ENCODE measurements around the gene WDR49. TPM values are rescaled to one million over a fixed set of nuclear protein-coding genes. Genes with fewer than 3 reads are reported as not detected.
"Not testable (repeated sequence)": the region's sequence is repeated elsewhere in the genome, so short reads cannot be mapped to it uniquely, and the experiment has no call there.

WDR49 gene
- total RNA-seq, 2 donors from 2014 or later: 0.42 to 0.71 TPM

DNA sequence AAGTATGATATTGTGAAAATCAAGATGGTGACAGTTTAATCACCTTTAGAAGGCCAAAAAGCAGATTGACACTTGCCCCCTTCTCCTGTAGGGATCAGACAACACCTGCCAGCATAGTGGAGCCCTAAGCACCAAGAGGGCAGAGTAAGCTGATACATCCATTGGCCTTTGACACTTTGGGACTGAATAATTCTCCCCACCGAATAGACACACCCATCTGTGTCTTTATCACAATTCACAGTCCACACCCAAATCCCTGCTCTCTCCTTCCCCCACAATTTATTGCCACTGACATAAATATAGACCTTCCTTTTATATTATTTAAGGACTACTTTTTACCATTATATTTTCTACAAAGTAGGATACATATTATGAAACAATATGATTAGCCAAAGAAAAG is 3.1 kb upstream of the WDR49 start:
- Mint-ChIP-seq H3K4me1 (no peaks in the 10 kb centered on the region), H3K27me3 (no peaks in the 10 kb centered on the region)
- no peak for ATAC-seq (replicated peaks)

DNA sequence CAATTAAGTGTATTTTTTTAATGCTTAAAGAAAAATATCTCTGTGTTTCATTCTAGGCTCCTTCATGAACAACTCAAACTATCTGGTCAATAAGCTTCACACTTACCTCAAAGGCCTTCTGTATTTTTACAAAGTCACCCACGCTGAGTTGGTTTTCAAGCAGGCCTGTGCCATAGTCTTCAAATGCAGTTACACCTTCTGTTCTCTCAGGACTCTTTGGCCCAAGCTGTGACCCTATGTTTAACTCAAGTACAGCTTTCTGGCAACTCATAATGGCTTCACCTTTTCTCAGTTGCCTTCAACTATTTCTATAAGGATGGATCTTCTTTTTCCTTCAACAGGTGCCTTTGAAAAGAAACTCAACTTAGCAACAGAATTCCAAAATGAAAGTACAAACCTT is 587 bp downstream of the WDR49 start:
- Mint-ChIP-seq H3K4me1 (no peaks in the 10 kb centered on the region), H3K27me3 (no peaks in the 10 kb centered on the region), H3K9me3 (no peaks in the 10 kb centered on the region), H3K36me3 (ENCODE audit: low read depth) (no peaks in the 10 kb centered on the region), H3K27ac (no peak overlapping the region), H3K4me3 (no peak overlapping the region)
- ATAC-seq (replicated peaks): no peak

More for the DNA sequence above, 3.1 kb upstream of the WDR49 start:
- Mint-ChIP-seq H3K9me3 (no peaks in the 10 kb centered on the region), H3K36me3 (ENCODE audit: low read depth) (no peaks in the 10 kb centered on the region), H3K4me3 (no peak overlapping the region), H3K27ac (no peak overlapping the region)

DNA sequence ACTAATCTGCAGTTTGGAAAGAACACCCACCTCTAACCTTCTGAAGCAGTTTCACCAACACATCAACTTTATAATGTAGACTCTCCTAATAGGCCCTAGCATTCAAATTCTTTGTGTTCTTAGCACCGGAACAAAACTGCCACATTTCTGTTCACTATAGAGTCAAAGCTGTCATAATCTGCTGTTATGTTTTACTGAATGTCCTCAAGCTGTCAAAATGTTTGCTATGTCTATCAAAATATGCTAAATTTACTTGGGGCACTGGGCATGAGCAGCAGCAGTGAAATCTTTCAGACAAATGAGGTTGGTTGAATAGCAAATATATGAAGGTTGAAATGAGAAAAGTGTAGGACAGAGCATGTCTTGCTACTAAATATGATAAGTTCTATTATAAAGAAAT is 1.9 kb downstream of the WDR49 start:
- no peak overlapping the region for H3K27ac Mint-ChIP-seq
- no peaks in the 10 kb centered on the region for H3K27me3 Mint-ChIP-seq
- no peak overlapping the region for H3K4me3 Mint-ChIP-seq
- no peaks in the 10 kb centered on the region for H3K9me3 Mint-ChIP-seq
- no peaks in the 10 kb centered on the region for H3K4me1 Mint-ChIP-seq
- ATAC-seq (replicated peaks): no peak
- H3K36me3 Mint-ChIP-seq (ENCODE audit: low read depth): no peaks in the 10 kb centered on the region

DNA sequence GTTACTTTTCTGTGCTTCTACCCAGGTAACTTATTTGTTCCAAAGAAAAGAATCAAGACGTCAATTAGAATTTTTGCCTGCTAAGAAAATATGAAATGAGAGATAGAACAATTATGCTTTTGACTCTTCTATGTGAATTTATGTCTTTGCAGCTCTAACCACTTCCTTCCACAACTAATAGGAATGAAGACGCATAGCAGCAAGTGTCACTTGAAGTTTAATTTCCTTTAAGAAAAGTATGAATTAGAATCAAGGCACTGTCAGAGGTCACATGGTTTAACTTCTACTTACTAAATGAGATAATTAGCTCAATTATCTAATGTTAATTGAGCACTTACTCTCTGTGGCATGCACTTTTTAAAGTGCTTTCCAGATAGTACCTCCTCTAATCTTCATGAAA is 3.3 kb downstream of the WDR49 start:
- Mint-ChIP-seq H3K36me3 (ENCODE audit: low read depth) (no peaks in the 10 kb centered on the region), H3K9me3 (peaks cover 8% of the 10 kb centered on the region), H3K27ac (no peak overlapping the region), H3K27me3 (no peaks in the 10 kb centered on the region), H3K4me1 (no peaks in the 10 kb centered on the region), H3K4me3 (no peak overlapping the region)
- ATAC-seq (replicated peaks): no peak

DNA sequence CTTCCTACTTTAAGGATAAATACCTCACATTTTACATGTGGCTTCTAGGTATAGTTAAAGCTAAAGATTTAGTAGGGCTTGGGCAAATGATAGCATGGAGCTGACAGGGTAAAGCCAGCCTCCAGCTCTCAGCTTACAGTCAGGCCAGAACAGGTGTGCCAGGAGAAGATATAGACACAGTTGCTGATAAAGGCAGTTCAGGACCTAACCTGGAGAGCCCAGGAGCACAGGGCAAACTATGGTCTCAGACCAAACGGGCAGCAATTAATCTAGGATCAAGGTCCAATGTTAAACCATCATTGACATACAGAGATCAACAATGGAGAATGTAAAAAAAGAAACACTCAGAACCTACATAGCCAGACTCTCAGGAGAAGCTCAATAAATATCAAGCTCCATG is 4.0 kb downstream of the WDR49 start:
- H3K27me3 Mint-ChIP-seq: no peaks in the 10 kb centered on the region
- ATAC-seq (replicated peaks): no peak
- H3K4me1 Mint-ChIP-seq: no peaks in the 10 kb centered on the region
- no peaks in the 10 kb centered on the region for H3K36me3 Mint-ChIP-seq (ENCODE audit: low read depth)
- H3K27ac Mint-ChIP-seq: no peak overlapping the region
- H3K9me3 Mint-ChIP-seq: peaks cover 9% of the 10 kb centered on the region
- no peak overlapping the region for H3K4me3 Mint-ChIP-seq

DNA sequence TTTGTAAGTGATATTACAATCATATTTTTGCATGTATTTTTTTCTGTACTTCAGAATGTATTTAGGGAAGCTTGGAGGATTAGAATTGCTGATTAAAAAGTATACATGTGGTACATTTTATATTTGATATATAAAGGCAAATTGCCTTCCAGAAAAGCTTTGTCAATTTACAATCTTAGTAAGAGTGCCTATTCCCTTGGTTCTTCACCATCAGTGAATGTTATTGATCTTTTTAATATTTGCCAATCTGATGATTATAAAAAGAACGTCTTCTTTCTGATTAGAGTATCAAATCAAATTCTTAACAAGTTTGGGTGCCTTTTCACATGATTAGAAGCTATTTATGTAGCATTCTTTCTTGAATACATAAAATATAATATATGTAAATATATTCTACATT is 9.1 kb downstream of the WDR49 start:
- Mint-ChIP-seq H3K27ac (no peak overlapping the region), H3K9me3 (peaks cover 17% of the 10 kb centered on the region), H3K4me1 (no peaks in the 10 kb centered on the region), H3K4me3 (no peak overlapping the region), H3K36me3 (ENCODE audit: low read depth) (no peaks in the 10 kb centered on the region), H3K27me3 (peaks cover 7% of the 10 kb centered on the region)
- ATAC-seq (replicated peaks): no peak

DNA sequence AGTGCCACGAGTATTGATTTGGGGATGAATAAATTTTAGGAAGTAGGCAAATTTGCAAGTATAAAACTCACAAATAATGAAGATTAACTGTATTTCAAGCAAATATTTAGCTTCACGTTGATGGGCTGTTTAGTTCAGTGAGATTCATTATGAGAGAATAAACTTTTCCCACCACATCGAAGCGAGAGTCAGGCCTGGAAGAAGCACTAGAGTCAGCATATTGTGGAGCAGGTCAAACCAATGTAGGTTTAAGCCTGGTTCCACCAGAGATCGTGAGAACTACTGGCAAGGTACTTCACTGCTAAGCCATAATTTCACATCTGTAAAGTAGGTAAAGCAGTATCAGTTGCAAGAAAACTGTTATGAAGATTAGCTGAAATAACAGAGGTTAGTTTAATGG is 22.3 kb downstream of the WDR49 start:
- Mint-ChIP-seq H3K27me3 (no peaks in the 10 kb centered on the region), H3K27ac (no peak overlapping the region), H3K4me3 (no peak overlapping the region), H3K9me3 (no peaks in the 10 kb centered on the region), H3K36me3 (ENCODE audit: low read depth) (no peaks in the 10 kb centered on the region), H3K4me1 (no peaks in the 10 kb centered on the region)
- ATAC-seq (replicated peaks): no peak

DNA sequence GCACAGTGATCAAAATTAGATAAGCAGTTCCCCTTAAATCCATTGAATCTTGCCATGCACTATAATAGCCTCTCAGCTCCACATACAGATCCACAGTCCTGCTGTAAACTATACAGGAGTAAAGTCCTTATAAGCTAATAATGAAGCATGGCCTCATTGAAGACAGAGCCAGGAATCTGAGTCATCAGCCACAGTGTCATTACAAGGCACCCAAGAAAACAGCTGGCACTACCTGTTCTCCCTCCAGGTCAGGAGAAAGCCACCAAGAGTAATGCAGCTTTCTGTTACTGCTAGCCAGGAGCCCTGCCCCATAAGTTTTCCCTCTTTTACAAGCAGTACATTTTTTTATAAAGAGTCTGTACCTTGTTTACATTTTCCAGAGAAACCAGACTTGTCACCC is 27.3 kb downstream of the WDR49 start:
- H3K27ac Mint-ChIP-seq: no peak overlapping the region
- H3K4me1 Mint-ChIP-seq: no peaks in the 10 kb centered on the region
- H3K27me3 Mint-ChIP-seq: no peaks in the 10 kb centered on the region
- H3K4me3 Mint-ChIP-seq: no peak overlapping the region
- H3K9me3 Mint-ChIP-seq: no peaks in the 10 kb centered on the region
- no peaks in the 10 kb centered on the region for H3K36me3 Mint-ChIP-seq (ENCODE audit: low read depth)
- ATAC-seq (replicated peaks): no peak

DNA sequence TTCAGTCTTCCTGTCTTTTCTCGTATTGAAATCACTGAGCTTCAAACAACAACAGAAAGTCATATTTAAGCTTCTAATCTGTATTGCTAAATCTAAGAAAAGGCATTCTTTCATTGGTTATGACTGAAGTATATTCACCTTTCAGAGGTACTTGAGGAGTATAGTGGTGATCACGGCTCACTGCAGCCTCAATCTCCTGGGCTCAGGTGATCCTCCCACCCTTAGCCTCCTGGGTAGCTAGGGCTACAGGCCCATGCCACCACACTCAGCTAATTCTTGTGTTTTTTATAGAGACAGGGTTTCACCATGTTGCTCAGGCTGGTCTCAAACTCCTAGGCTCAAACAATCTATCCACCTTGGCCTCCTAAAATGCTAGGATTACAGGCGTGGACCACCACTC is 38.7 kb downstream of the WDR49 start:
- Mint-ChIP-seq H3K4me3 (no peak overlapping the region), H3K36me3 (ENCODE audit: low read depth) (no peaks in the 10 kb centered on the region), H3K9me3 (no peaks in the 10 kb centered on the region), H3K4me1 (no peaks in the 10 kb centered on the region), H3K27ac (no peak overlapping the region), H3K27me3 (peaks cover 12% of the 10 kb centered on the region)
- ATAC-seq (replicated peaks): no peak

DNA sequence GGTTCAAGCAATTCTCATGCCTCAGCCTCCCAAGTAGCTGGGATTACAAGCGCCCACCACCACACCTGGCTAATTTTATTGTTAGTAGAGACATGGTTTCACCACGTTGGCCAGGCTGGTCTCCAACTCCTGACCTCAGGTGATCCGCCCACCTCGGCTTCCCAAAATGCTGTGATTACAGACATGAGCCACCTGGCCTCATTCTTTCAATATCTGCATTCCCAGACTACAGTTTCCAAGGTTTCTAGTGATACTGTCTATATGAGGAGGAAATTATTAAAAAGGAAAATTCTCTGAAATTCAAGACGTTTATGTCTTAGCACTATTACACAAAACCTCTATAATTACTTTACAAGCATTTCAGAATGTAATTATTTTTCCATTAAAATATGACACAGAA is 39.5 kb downstream of the WDR49 start:
- H3K36me3 Mint-ChIP-seq (ENCODE audit: low read depth); H3K4me1 Mint-ChIP-seq; H3K27ac Mint-ChIP-seq; H3K9me3 Mint-ChIP-seq; H3K4me3 Mint-ChIP-seq; ATAC-seq (replicated peaks): not testable (repeated sequence)
- H3K27me3 Mint-ChIP-seq: peaks cover 12% of the 10 kb centered on the region

DNA sequence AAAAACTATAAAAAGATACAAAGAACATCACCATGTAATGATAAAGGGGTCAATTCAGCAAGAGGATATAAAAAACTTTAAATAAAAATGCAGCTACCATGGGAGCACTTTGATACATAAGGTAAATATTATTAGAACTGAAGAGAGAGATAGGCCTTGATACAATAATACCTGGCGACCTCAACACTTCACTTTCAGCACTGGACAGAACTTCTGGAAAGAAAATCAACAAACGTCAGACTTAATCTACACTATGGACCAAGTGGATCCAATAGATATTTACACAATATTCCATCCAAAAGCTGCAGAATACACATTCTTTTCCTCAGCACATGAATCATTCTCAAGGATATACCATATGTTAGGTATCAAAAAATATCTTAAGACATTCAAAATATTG is 42.0 kb downstream of the WDR49 start:
- no peak for ATAC-seq (replicated peaks)
- no peaks in the 10 kb centered on the region for H3K4me1 Mint-ChIP-seq
- H3K27me3 Mint-ChIP-seq: peaks cover 10% of the 10 kb centered on the region
- no peak overlapping the region for H3K27ac Mint-ChIP-seq
- no peak overlapping the region for H3K4me3 Mint-ChIP-seq
- no peaks in the 10 kb centered on the region for H3K36me3 Mint-ChIP-seq (ENCODE audit: low read depth)
- H3K9me3 Mint-ChIP-seq: no peaks in the 10 kb centered on the region

DNA sequence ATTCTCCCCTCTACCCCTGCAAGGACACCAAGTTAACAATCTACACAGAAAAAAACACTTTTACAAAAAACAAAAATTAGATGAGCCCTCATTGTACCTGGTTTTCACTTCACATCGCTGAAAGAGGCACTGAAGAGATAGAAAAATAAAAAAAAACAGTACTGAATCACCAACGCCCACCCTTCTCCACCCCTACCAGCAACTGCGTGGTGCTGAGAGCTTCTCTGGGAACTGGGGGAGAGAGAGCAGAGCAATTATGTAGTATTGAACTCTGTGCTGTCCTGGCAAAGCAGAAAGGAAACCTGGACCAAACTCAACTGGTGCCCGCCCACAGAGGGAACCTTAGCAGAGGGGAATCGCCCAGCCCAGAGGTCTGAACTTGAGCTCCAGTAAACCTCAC is 44.6 kb downstream of the WDR49 start:
- H3K27me3 Mint-ChIP-seq: peaks cover 8% of the 10 kb centered on the region
- H3K4me1 Mint-ChIP-seq: no peaks in the 10 kb centered on the region
- H3K4me3 Mint-ChIP-seq: no peak overlapping the region
- H3K9me3 Mint-ChIP-seq: no peaks in the 10 kb centered on the region
- H3K36me3 Mint-ChIP-seq (ENCODE audit: low read depth): no peaks in the 10 kb centered on the region
- no peak overlapping the region for H3K27ac Mint-ChIP-seq
- ATAC-seq (replicated peaks): no peak

DNA sequence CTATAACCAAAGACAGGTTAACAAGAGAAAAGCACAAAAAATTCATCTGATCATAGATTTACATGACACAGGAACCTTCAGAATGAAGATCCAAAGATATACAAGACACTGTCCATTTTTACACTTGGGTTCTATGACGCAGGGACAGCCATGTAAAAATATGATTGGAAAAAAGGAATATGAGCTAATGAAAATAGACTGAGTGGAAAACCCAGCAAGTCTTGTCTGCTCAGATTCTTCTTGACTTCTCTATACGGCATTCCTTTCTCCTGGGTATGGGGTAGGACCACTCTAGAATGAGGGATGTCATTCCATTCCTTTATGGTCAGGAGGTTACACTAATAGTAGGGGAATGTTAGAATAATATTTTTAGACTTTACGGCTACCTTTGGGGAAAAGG is 46.9 kb downstream of the WDR49 start:
- no peak overlapping the region for H3K4me3 Mint-ChIP-seq
- no peak for ATAC-seq (replicated peaks)
- no peak overlapping the region for H3K27ac Mint-ChIP-seq
- H3K4me1 Mint-ChIP-seq: no peaks in the 10 kb centered on the region
- no peaks in the 10 kb centered on the region for H3K9me3 Mint-ChIP-seq
- no peaks in the 10 kb centered on the region for H3K36me3 Mint-ChIP-seq (ENCODE audit: low read depth)
- peaks cover 5% of the 10 kb centered on the region for H3K27me3 Mint-ChIP-seq

DNA sequence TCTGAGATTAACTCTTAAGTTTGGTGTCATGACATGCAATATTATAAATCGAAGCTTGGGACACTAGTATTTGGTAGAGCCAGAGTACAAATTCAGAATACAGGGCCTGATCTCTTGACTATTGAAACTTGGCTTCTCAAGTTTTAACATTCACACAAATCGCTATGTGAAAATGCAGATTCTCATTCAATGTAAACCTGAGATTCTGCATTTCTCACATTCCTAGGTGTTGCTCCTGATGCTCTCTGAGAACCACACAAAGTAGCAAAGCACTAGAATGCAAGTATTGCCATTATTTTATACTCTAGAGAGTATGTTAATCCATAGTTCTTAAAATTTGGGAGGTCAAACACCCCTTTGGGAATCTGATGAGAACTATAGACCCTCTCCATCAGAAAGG is 47.9 kb downstream of the WDR49 start:
- H3K9me3 Mint-ChIP-seq: no peaks in the 10 kb centered on the region
- H3K27ac Mint-ChIP-seq: no peak overlapping the region
- peaks cover 5% of the 10 kb centered on the region for H3K27me3 Mint-ChIP-seq
- H3K36me3 Mint-ChIP-seq (ENCODE audit: low read depth): no peaks in the 10 kb centered on the region
- no peaks in the 10 kb centered on the region for H3K4me1 Mint-ChIP-seq
- no peak overlapping the region for H3K4me3 Mint-ChIP-seq
- ATAC-seq (replicated peaks): no peak

DNA sequence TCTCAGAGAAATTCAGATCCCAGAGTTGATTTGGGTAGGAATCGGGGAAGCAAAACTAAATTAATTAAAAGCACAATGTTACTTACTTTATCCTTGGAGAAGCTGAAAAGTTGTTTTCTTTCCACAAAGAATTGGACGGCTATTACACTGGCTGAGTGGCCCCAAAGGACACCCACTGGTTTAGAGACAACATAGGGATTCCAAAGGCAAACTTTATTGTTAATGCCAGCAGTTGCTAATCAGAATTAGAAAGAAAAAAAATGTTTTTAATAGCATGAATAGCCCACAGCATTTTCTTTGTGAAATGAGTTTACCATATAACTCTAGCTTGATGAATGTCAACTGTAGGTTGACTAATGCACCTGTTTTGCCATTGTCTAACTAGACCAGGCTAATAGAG is 51.7 kb downstream of the WDR49 start:
- no peak overlapping the region for H3K27ac Mint-ChIP-seq
- no peaks in the 10 kb centered on the region for H3K4me1 Mint-ChIP-seq
- no peak for ATAC-seq (replicated peaks)

DNA sequence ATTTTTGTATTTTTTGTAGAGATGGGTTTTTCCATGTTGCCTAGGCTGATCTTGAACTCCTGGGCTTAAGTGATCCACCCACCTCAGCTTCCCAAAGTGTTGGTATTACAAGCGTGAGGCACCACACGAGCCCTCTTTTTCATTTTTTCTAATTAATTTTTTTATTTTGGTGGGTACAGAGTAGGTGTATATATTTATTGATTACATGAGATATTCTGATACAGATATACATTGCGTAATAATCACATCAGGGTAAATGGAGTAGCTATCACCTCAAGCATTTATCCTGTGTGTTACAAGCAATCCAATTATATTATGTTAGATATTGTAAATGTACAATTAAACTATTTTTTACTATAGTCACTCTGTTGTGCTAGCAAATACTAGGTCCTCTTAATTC is 66.1 kb downstream of the WDR49 start:
- H3K36me3 Mint-ChIP-seq (ENCODE audit: low read depth): no peaks in the 10 kb centered on the region
- H3K4me3 Mint-ChIP-seq: no peak overlapping the region
- H3K27me3 Mint-ChIP-seq: no peaks in the 10 kb centered on the region
- ATAC-seq (replicated peaks): no peak
- H3K9me3 Mint-ChIP-seq: peaks cover 9% of the 10 kb centered on the region
- H3K4me1 Mint-ChIP-seq: no peaks in the 10 kb centered on the region
- no peak overlapping the region for H3K27ac Mint-ChIP-seq

More for the DNA sequence above, 51.7 kb downstream of the WDR49 start:
- H3K36me3 Mint-ChIP-seq (ENCODE audit: low read depth): no peaks in the 10 kb centered on the region
- H3K27me3 Mint-ChIP-seq: no peaks in the 10 kb centered on the region
- H3K4me3 Mint-ChIP-seq: no peak overlapping the region
- H3K9me3 Mint-ChIP-seq: no peaks in the 10 kb centered on the region
